ENCODE data around the gene OR4Q3.
"Not testable (repeated sequence)": the region's sequence is repeated elsewhere in the genome, so short reads cannot be mapped to it uniquely, and the experiment has no call there.

Gene OR4Q3

DNA sequence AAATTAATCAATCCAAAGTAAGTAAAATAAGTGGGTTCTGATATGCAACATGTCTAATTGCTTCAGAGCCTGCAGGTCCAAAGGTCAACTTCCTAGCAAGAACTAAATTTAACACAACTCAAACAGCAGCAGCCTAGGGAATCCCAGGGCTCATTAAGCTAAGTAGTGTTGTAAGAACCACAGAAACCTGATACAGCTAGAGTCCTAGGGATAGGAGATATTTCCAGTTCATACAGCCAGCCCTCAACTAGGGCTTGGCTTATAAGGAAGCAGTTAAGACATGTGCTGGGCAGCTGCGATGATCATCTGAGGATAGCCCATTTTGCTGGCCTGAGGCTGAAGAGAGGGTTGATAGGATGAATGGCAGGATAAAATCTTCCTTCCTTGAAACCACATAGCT, at the start of gene OR4Q3:
TSS of gene OR4Q3 (plus strand) at position 316 of the 400 bp plus-strand sequence.
- no peak for DNase-seq (ENCODE audit: low spot score)
- ChIA-PET CTCF (no interaction called here), POLR2A (ENCODE audit: low non-redundant PET) (no interaction called here)
- H3K27ac ChIP-seq, result no peak within 1 kb of the TSS
- TF ChIP-seq, protein P1, sequence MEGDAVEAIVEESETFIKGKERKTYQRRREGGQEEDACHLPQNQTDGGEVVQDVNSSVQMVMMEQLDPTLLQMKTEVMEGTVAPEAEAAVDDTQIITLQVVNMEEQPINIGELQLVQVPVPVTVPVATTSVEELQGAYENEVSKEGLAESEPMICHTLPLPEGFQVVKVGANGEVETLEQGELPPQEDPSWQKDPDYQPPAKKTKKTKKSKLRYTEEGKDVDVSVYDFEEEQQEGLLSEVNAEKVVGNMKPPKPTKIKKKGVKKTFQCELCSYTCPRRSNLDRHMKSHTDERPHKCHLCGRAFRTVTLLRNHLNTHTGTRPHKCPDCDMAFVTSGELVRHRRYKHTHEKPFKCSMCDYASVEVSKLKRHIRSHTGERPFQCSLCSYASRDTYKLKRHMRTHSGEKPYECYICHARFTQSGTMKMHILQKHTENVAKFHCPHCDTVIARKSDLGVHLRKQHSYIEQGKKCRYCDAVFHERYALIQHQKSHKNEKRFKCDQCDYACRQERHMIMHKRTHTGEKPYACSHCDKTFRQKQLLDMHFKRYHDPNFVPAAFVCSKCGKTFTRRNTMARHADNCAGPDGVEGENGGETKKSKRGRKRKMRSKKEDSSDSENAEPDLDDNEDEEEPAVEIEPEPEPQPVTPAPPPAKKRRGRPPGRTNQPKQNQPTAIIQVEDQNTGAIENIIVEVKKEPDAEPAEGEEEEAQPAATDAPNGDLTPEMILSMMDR (conservative IDR thresholded peaks at IDR 0.05; ENCODE audit: low read depth), result no peak

DNA sequence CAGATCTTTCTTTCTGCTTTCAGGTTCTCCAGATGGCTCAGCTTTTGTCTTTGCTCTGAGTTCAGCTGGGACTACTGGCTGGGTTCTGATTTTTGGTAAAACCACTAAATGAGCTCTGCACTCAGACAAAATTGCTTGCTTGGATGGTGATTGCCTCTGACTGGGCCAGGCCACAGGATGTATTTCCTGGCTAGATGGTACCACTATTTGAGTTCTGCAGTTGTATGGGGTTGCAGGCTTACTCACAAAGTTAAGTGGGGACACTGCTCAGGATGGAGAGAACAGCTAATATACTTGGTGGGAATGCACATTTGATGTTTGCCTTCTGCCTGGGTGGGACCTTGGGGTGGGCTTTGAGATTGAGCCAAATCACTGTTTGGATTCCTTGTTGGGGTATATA, 14.0 kb upstream of the OR4Q3 start:
- no peak for DNase-seq (ENCODE audit: low spot score)
- CTCF ChIA-PET, result no interaction called here
- TF ChIP-seq, protein P1 (conservative IDR thresholded peaks at IDR 0.05; ENCODE audit: low read depth), result no peak
- no peak overlapping the region for H3K27ac ChIP-seq
- POLR2A ChIA-PET (ENCODE audit: low non-redundant PET), result no interaction called here

- no peak for DNase-seq (ENCODE audit: low spot score)
- TF ChIP-seq, protein P1 (conservative IDR thresholded peaks at IDR 0.05; ENCODE audit: low read depth), result no peak
- H3K27ac ChIP-seq, result no peak overlapping the region
- CTCF ChIA-PET, result no interaction called here
- POLR2A ChIA-PET (ENCODE audit: low non-redundant PET), result no interaction called here
These were observed 13.6 kb upstream of the OR4Q3 start for GRCh38 chr14:19729763-19730162.

DNA sequence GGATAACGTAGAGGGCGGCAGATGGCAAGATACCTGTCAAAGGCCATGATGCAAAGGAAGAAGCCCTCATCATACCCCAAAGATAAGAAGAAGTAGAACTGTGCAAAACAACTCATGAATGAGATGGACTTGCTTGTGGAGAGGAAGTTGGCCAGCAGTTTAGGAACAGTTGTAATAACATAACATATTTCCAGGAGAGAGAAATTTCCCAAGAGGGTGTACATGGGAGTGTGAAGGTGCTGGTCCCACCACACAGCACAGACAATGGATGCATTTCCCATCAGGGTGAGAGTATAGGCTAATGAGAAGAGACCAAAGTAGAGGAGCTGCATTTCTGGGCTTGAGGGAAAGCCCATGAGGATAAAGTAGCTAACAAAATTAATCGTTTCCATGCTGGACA, 9.5 kb upstream of the OR4Q3 start:
- DNase-seq (ENCODE audit: low spot score); H3K27ac ChIP-seq; CTCF ChIA-PET; POLR2A ChIA-PET (ENCODE audit: low non-redundant PET): not testable (repeated sequence)

GRCh38 chr14:19752316-19752715, 8.9 kb downstream of the OR4Q3 start:
- POLR2A ChIA-PET (ENCODE audit: low non-redundant PET); H3K27ac ChIP-seq; DNase-seq (ENCODE audit: low spot score): not testable (repeated sequence)
- CTCF ChIA-PET, result interaction anchor here (0.7 kb wide), 1 partner anchor 11 kb away, joined by 3 read pairs; no protein-coding TSS in a partner anchor

- POLR2A ChIA-PET (ENCODE audit: low non-redundant PET), result no interaction called here
- TF ChIP-seq, protein P1 (conservative IDR thresholded peaks at IDR 0.05; ENCODE audit: low read depth), result no peak
- H3K27ac ChIP-seq, result no peak overlapping the region
- DNase-seq (ENCODE audit: low spot score), result no peak
- CTCF ChIA-PET, result no interaction called here
These were observed 10.8 kb downstream of the OR4Q3 start for GRCh38 chr14:19754172-19754571.

- CTCF ChIA-PET, result not testable (repeated sequence)
These were observed 28.1 kb downstream of the OR4Q3 start for GRCh38 chr14:19771491-19771890.

DNA sequence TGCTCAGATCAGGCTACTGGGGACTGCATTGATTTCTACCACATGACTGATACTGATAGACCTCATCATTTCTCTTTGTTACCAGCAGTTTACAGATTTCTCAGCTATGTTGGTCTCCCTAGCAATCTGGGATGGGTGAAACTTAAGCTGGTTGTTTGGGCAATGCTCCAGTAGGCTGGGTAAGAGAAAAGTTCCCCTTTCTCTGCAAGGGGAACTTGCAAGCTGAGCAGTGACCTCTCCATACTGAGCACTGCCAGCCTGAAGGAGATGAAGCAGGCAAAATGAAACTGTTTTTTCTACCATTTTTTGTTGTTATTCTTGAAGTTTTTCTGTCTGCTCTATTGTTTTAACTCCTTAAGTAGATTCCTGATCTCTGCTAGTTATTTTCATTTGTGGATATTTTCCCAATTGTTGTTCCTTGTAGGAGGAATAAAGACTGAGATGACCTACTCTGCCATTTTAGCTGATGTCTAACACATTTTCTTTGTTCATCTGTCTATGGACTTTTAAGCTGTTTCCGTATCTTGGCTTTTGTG, 28.6 kb downstream of the OR4Q3 start:
- ChIA-PET CTCF (no interaction called here), POLR2A (ENCODE audit: low non-redundant PET) (no interaction called here)
- no peak for DNase-seq (ENCODE audit: low spot score)
- H3K27ac ChIP-seq, result no peak overlapping the region
- TF ChIP-seq, protein P1 (conservative IDR thresholded peaks at IDR 0.05; ENCODE audit: low read depth), result no peak

More at GRCh38 chr14:19771491-19771890, 28.1 kb downstream of the OR4Q3 start:
- POLR2A ChIA-PET (ENCODE audit: low non-redundant PET); DNase-seq (ENCODE audit: low spot score); H3K27ac ChIP-seq: not testable (repeated sequence)

DNA sequence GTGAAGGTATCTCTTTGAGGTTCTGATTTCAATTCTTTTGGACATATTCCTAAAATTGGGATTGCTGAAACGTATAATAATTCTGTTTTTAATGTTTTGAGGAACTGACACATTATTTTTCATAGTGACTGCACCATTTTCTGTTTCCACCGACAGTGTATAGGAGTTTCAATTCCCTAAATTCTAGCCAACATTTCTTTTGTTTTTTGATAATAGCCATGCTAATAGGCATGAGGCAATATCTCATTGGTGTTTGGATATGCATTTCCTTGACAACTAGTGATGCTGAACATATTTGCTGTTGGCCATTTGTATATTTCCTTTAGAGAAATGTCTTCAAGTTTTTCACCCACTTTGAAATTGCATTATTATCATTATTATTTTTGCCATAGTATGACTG, 29.1 kb downstream of the OR4Q3 start:
- H3K27ac ChIP-seq; POLR2A ChIA-PET (ENCODE audit: low non-redundant PET); DNase-seq (ENCODE audit: low spot score); CTCF ChIA-PET: not testable (repeated sequence)

GRCh38 chr14:19773204-19773603, 29.8 kb downstream of the OR4Q3 start, which contains the start of gene OR4M1:
Gene OR4M1 (plus strand): TSS chr14:19773504. CDS start chr14:19780323, 6,819 bp downstream.
- CTCF ChIA-PET; POLR2A ChIA-PET (ENCODE audit: low non-redundant PET): not testable (repeated sequence)

More at GRCh38 chr14:19773204-19773603, 29.8 kb downstream of the OR4Q3 start, which contains the start of gene OR4M1:
- H3K27ac ChIP-seq; DNase-seq (ENCODE audit: low spot score): not testable (repeated sequence)
